ENCODE measurements around the gene FRMD3.

DNA sequence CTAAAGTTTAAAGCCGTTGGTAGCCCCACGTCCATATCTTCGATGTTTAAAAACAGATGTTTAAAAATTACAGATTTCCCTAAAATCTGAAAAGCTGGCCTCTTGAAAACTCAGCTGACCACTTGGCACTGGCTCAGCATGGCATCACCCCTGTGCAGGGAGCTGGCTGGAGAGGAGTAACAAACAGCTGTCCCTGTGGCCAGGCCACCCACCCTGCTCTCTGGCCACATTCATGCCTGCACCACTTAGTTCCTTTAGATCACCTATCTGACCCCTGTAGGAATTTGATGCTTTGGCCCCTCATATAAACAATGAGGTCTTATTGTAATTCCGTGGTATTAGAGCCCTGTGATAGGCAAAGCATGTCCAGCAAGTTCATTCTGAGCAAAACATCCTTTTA is 107.5 kb downstream of the FRMD3 start:
- no peak for TF ChIP-seq CTCF (IDR thresholded peaks at IDR 0.05 in 8 of 11, conservative IDR thresholded peaks at IDR 0.05 in 3 of 11)
- no peak for TF ChIP-seq POLR2A (IDR thresholded peaks at IDR 0.05)
- no peak for TF ChIP-seq POLR2AphosphoS5 (IDR thresholded peaks at IDR 0.05)
